H1 (cell line): Measurements from ENCODE around the gene AGFG1.
A peak's percentile ranks its signal among the peaks of the same experiment; 100 is the strongest.

ENCODE experiments used
- JUND ChIP-seq: IDR thresholded peaks from 2 replicates; pipeline ENCODE4 v1.6.1; 2011; ENCODE audit warnings: mild to moderate bottlenecking, improper control_type of control experiment, low read length
- SIN3A ChIP-seq, 2 experiments: IDR thresholded peaks in 1 of 2; conservative IDR thresholded peaks in 1 of 2; 2 replicates each; pipeline ENCODE4 v1.6.1; 2011 to 2012; ENCODE audit warnings: low read length in 2 of 2, improper control_type of control experiment in 1 of 2, low read depth in 1 of 2, mild to moderate bottlenecking in 1 of 2
- SP1 ChIP-seq: IDR thresholded peaks from 2 replicates; pipeline ENCODE4 v1.6.1; 2011; ENCODE audit warnings: low read depth, low read length
- TF ChIP-seq, protein P1 (sequence below), 3 experiments: IDR thresholded peaks; 1 replicate in 2 of 3; 2 replicates in 1 of 3; pipeline versions ENCODE4 v1.5.1 to v1.6.1; 2011; ENCODE audit warnings: low read length in 3 of 3, mild to moderate bottlenecking in 3 of 3, inconsistent platforms in 2 of 3, low read depth in 1 of 3, moderate library complexity in 1 of 3; ENCODE audit not compliant: insufficient read depth in 1 of 3; ENCODE audit errors: control extremely low read depth in 1 of 3

DNA sequence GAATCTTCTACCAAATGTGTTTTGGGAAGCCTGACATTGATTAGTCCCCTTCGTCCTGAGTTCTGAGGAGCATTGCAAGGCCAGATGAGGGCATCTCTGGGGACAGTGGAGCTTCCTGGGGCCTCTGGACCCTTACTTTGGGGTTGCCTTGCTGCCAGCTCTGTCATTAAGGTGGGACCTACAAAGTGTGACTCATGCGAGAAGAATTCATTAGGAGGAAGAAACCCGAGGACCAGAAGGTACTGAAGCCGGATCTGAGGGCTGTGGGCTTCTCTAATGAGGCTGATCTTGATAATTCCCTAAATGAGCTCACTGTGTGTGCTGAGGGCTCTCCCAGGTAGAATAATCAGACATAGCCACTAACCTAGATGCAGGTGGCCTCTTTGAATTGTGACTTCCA, 126.0 kb downstream of the AGFG1 start:
- TF ChIP-seq, protein P1, sequence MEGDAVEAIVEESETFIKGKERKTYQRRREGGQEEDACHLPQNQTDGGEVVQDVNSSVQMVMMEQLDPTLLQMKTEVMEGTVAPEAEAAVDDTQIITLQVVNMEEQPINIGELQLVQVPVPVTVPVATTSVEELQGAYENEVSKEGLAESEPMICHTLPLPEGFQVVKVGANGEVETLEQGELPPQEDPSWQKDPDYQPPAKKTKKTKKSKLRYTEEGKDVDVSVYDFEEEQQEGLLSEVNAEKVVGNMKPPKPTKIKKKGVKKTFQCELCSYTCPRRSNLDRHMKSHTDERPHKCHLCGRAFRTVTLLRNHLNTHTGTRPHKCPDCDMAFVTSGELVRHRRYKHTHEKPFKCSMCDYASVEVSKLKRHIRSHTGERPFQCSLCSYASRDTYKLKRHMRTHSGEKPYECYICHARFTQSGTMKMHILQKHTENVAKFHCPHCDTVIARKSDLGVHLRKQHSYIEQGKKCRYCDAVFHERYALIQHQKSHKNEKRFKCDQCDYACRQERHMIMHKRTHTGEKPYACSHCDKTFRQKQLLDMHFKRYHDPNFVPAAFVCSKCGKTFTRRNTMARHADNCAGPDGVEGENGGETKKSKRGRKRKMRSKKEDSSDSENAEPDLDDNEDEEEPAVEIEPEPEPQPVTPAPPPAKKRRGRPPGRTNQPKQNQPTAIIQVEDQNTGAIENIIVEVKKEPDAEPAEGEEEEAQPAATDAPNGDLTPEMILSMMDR (IDR thresholded peaks at IDR 0.05; ENCODE audit: control extremely low read depth in 1 of 3, insufficient read depth in 1 of 3, low read depth in 1 of 3, low read length in 3 of 3): no peak
- TF ChIP-seq SP1 (no peak), JUND (peak; percentile 85; the same call in 1 of the 2 replicates), SIN3A (conservative IDR thresholded peaks at IDR 0.05 in 1 of 2, IDR thresholded peaks at IDR 0.05 in 1 of 2; ENCODE audit: low read depth in 1 of 2, low read length in 2 of 2) (no peak)
